Effector memory CD8-positive, alpha-beta T cell (primary cell): ENCODE measurements around the gene UBAP1L.
"Not testable (repeated sequence)": the region's sequence is repeated elsewhere in the genome, so short reads cannot be mapped to it uniquely, and the experiment has no call there.

ENCODE experiments used
- ATAC-seq: fragments of 150-1000 bp; cut with Tn5 transposase; replicated peaks from 2 replicates; pipeline ENCODE4 v1.10.0; 2021; ENCODE audit warnings: mild to moderate bottlenecking, moderate library complexity
- DNase-seq, 3 experiments: peaks; one replicate each; pipeline ENCODE4 v3.0.0; 2021
- H3K27ac Mint-ChIP-seq, 2 donors: one replicate each; pipeline ENCODE4 v1.8.0; 2022; ENCODE audit warnings: mild to moderate bottlenecking in 2 of 2, mixed read lengths in 2 of 2, moderate library complexity in 2 of 2
- H3K27me3 Mint-ChIP-seq, 2 donors: one replicate each; pipeline ENCODE4 v1.8.0; 2022; ENCODE audit warnings: mixed read lengths in 2 of 2
- H3K36me3 Mint-ChIP-seq: one replicate; pipeline ENCODE4 v1.8.0; 2022; ENCODE audit warnings: mild to moderate bottlenecking, moderate library complexity, mixed read lengths; ENCODE audit not compliant: insufficient read depth
- H3K4me1 Mint-ChIP-seq, 2 donors: one replicate each; pipeline ENCODE4 v1.8.0; 2022; ENCODE audit warnings: low read depth in 2 of 2, mixed read lengths in 2 of 2
- H3K4me3 Mint-ChIP-seq, 2 donors: one replicate each; pipeline ENCODE4 v1.8.0; 2022; ENCODE audit warnings: mild to moderate bottlenecking in 2 of 2, mixed read lengths in 2 of 2, moderate library complexity in 2 of 2
- H3K9me3 Mint-ChIP-seq, 2 donors: one replicate each; pipeline ENCODE4 v1.8.0; 2022; ENCODE audit warnings: mixed read lengths in 2 of 2

Gene UBAP1L

GRCh38 chr15:65095011-65095746, 19.8 kb downstream of the UBAP1L start:
- H3K9me3 Mint-ChIP-seq: no peaks in the 10 kb centered on the region
- H3K36me3 Mint-ChIP-seq: peaks cover 7% of the 10 kb centered on the region

DNA sequence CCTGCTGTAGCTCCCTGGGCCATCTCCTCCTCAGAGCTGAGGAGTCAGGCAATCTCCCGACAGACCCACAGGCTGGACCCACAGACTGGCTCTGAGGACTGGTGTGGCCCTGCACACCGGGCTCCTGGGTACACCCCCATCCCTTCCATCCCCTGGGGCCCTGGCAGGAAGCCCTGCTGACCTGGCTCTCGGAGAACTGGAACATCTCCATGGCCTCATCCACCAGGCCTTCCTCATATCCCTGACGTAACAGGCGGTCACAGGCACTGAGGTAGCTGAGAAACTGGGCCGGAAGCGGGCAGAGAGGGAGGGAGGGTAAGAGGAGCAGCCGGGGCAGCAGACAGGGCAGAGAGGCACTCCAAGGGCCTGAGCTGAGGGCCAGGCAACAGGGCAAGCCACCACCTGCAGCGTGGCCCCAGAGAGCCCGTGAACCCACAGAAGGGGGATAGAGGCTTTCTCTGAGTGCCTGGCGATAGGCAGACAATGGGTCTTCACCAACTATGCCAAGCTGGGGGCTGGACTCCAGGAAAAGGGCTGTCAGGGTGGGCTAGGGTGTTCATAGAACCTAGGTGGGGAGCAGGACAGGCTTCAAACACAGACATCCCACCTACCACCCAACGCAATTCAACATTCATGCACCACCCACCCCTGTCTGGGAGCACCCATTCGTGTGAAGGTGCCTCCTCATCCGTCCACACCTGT, 20.6 kb downstream of the UBAP1L start:
- no peak for DNase-seq
- Mint-ChIP-seq H3K27me3 (no peaks in the 10 kb centered on the region), H3K9me3 (no peaks in the 10 kb centered on the region), H3K4me1 (peaks cover 0 to 2% of the 10 kb centered on the region in 2 donors), H3K27ac (no peak overlapping the region), H3K4me3 (no peak overlapping the region), H3K36me3 (peaks cover 7% of the 10 kb centered on the region)
- no peak for ATAC-seq

More at GRCh38 chr15:65095011-65095746, 19.8 kb downstream of the UBAP1L start:
- DNase-seq (no peak), ATAC-seq (no peak)
- Mint-ChIP-seq H3K4me1 (peaks cover 0 to 2% of the 10 kb centered on the region in 2 donors), H3K27ac (peak overlapping the region in 1 of 2 donors; percentile 1), H3K4me3 (no peak overlapping the region), H3K27me3 (no peaks in the 10 kb centered on the region)

DNA sequence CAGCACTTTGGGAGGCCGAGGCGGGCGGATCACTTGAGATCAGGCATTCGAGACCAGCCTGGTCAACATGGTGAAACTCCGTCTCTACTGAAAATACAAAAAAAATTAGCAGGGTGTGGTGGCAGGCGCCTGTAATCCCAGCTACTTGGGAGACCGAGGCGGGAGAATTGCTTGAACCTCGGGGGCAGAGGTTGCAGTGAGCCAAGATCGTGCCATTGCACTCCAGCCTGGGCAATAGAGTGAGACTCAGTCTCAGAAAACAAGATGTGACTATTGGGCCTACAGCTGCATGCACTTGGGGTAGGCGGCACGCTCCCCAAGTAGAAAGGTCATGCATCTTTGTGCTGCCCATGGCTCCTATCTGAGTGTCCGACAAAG, 21.2 kb downstream of the UBAP1L start:
- not testable (repeated sequence) for H3K36me3 Mint-ChIP-seq, ATAC-seq, H3K27me3 Mint-ChIP-seq, H3K9me3 Mint-ChIP-seq, H3K27ac Mint-ChIP-seq, H3K4me3 Mint-ChIP-seq, DNase-seq, H3K4me1 Mint-ChIP-seq

GRCh38 chr15:65092911-65093792, 21.8 kb downstream of the UBAP1L start:
- Mint-ChIP-seq H3K27me3 (no peaks in the 10 kb centered on the region), H3K4me1 (peaks cover 0 to 2% of the 10 kb centered on the region in 2 donors), H3K36me3 (peaks cover 4% of the 10 kb centered on the region), H3K27ac (no peak overlapping the region), H3K4me3 (no peak overlapping the region), H3K9me3 (no peaks in the 10 kb centered on the region)
- DNase-seq (no peak), ATAC-seq (no peak)

DNA sequence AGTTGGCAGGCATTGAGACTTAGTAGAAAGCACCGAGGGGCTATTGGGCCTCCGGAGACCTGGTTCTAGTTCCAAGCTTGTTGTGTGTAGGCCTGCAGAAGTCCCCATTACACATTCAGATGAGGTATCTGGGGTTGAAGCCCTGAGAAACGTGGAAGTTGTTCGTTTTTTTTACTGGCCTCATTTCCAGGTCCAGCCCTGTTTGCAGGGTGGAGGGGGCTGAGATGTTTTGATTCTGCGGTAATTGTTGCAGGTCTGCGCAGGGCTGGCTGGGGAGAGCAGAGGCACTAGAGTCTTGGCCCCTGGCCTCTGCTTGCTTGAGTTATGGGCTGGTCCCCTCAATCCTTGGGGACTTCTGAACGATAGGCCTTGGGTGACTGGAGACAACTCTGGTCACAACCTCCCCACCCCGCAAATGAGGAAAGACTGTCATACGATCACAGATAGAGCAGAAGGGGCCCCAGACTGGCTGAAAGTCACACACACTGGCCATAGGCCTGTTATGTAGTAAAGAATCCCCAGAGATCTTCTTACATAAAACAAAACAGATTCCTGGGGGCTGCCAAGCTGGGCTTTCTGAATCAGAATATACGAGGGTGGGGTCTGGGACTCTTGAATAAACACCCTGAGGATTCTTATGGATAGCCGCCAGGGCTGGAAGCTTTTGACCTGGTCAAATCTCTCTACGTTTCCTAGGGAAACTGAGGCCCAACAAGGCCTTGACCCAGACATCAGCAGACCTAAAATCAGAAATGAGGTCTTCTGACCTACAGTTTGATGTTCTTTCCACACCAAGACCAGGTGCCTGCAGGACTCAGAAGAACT, 22.8 kb downstream of the UBAP1L start:
- Mint-ChIP-seq H3K4me1 (peaks cover 0 to 2% of the 10 kb centered on the region in 2 donors), H3K27ac (no peak overlapping the region), H3K4me3 (no peak overlapping the region), H3K9me3 (no peaks in the 10 kb centered on the region), H3K36me3 (peaks cover 3% of the 10 kb centered on the region), H3K27me3 (no peaks in the 10 kb centered on the region)
- DNase-seq: no peak
- no peak for ATAC-seq

DNA sequence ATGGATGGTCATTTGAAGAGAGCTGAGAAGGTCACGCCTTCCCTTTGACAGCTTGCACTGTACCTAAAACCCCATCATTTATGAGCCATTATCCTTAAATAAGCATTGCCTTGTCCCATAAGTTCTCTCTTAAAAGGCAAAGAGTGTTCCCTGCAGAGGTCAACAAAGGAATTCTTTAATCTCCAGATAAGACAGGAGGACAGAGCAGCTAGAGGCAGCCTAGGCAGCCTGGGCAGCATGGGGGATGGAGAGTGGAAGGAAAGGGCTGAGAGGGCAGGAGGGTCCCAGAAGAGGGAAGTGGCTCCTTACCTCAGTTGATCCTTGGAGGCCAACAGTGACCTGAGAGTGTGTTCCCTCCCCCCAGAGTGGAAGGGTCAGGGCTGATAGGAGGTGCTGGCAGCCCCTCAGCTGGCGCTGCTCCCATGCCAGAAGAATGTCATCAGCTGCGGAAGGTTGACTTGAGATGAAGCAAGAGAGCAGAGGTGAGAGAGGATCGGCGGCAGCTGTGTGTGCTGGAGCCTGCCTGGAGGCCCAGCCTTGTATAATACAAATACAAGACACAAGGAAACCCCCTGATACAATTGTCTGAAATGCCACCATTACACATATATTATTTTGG, 25.7 kb downstream of the UBAP1L start:
- no peaks in the 10 kb centered on the region for H3K9me3 Mint-ChIP-seq
- ATAC-seq: no peak
- no peak for DNase-seq
- peaks cover 0 to 4% of the 10 kb centered on the region in 2 donors for H3K4me1 Mint-ChIP-seq
- no peak overlapping the region for H3K4me3 Mint-ChIP-seq
- no peak overlapping the region for H3K27ac Mint-ChIP-seq
- peaks cover 3% of the 10 kb centered on the region for H3K36me3 Mint-ChIP-seq
- H3K27me3 Mint-ChIP-seq: peaks cover 12 to 19% of the 10 kb centered on the region in 2 donors

GRCh38 chr15:65088643-65089021, 26.4 kb downstream of the UBAP1L start:
- Mint-ChIP-seq H3K4me3 (no peak overlapping the region), H3K27me3 (peaks cover 18 to 25% of the 10 kb centered on the region in 2 donors), H3K4me1 (peaks cover 0 to 4% of the 10 kb centered on the region in 2 donors), H3K27ac (peak overlapping the region in 1 of 2 donors; percentile 3), H3K9me3 (no peaks in the 10 kb centered on the region), H3K36me3 (peaks cover 3% of the 10 kb centered on the region)
- ATAC-seq (no peak), DNase-seq (no peak)

- DNase-seq: no peak
- Mint-ChIP-seq H3K4me3 (no peak overlapping the region), H3K27ac (peak overlapping the region in 1 of 2 donors; percentile 3), H3K4me1 (peaks cover 0 to 4% of the 10 kb centered on the region in 2 donors), H3K36me3 (peaks cover 3% of the 10 kb centered on the region), H3K27me3 (peaks cover 23 to 31% of the 10 kb centered on the region in 2 donors), H3K9me3 (no peaks in the 10 kb centered on the region)
- ATAC-seq: no peak
These were observed 26.9 kb downstream of the UBAP1L start for GRCh38 chr15:65087873-65088642.

DNA sequence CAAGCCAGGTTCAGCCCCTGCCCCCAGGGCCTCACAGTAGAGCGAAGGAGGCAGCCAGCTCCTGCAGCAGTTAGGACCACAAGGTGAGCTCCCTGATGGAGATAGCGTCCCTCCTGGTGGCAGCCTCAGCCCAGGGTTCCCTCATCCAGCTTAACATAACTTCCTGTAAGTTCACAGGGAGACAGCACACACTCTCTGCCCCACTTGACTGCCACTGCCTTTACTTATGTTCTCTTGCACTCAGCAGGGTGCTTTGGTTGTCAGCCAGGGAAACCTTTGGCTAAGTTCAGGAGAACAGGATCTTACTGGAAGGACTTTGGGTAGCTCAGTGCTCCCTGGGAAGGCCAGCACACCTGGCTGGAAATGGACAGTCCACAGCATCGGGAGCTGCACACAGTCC, 27.6 kb downstream of the UBAP1L start:
- H3K36me3 Mint-ChIP-seq: peaks cover 3% of the 10 kb centered on the region
- peaks cover 6 to 10% of the 10 kb centered on the region in 2 donors for H3K4me1 Mint-ChIP-seq
- peaks cover 29 to 38% of the 10 kb centered on the region in 2 donors for H3K27me3 Mint-ChIP-seq
- ATAC-seq: no peak
- no peak overlapping the region for H3K4me3 Mint-ChIP-seq
- DNase-seq: no peak
- H3K27ac Mint-ChIP-seq: no peak overlapping the region
- no peaks in the 10 kb centered on the region for H3K9me3 Mint-ChIP-seq

DNA sequence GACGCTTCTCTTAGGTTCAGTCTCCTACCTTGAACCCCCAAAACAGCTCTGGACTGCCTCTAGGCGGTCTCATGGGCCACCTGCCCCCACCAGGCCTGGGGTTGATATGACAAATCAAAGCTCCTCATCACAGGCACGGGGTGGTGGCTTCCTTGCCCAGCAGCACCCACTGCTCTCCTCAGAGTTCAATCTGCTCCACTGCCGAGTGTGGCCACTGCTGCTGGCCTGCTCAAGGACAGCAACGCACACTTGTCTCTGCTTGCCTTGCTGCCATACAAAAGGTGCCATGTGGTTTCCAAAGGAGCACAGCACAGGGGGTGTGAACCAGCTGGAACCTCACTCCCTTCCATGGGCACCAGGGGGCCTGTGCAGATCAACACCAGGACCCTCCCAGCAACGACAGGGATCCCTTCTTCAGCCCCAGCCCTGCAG, 28.3 kb downstream of the UBAP1L start:
- H3K36me3 Mint-ChIP-seq: peaks cover 3% of the 10 kb centered on the region
- ATAC-seq (peak; percentile 14), DNase-seq (no peak)
- peaks cover 9 to 12% of the 10 kb centered on the region in 2 donors for H3K4me1 Mint-ChIP-seq
- peak overlapping the region in 1 of 2 donors; percentile 33 for H3K27ac Mint-ChIP-seq
- H3K9me3 Mint-ChIP-seq: no peaks in the 10 kb centered on the region
- peaks cover 37 to 45% of the 10 kb centered on the region in 2 donors for H3K27me3 Mint-ChIP-seq
- H3K4me3 Mint-ChIP-seq: no peak overlapping the region

DNA sequence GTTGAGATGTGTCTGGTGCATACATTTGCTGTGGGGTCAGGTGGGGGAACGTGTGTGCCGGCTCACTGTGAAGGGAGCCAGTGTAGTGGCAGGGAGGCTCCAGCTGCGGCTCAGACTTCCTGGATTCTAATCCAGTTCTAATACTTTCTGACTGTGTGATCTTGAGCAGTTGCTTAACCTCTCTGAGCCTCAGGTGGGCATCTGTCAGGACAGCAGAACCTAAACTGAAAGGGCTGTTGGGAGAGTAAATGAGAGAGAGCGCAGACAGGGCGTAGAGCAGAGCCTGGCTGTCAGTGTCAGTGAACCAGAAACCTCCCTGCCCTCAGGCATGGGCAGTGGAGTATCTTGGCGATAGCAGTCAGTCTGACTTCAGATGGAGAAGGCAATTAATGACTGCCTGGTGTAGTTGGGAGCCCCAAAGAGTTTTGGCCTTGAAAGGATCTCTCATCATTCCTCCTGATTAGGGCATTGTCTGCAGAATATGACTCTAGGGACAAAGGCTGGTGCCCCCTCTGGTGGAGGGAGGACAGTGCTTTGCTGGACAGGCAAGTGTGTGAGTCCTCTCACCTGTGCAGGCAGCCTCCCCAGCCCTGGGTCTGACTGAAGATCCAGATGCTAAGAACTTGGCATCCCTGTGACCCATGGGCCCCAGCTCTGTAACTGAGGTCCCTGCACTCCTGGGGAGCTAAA, 28.9 kb downstream of the UBAP1L start:
- Mint-ChIP-seq H3K27ac (peak overlapping the region in 1 of 2 donors; percentile 33), H3K9me3 (no peaks in the 10 kb centered on the region), H3K36me3 (peaks cover 3% of the 10 kb centered on the region), H3K27me3 (peaks cover 42 to 50% of the 10 kb centered on the region in 2 donors), H3K4me3 (no peak overlapping the region), H3K4me1 (peaks cover 9 to 12% of the 10 kb centered on the region in 2 donors)
- no peak for DNase-seq
- peak; percentile 16 for ATAC-seq
